Aorta (tissue), 5 donors: Measurements from ENCODE around the gene OGDHL. TPM values are rescaled to one million over a fixed set of nuclear protein-coding genes. Genes with fewer than 3 reads are reported as not detected.

Experiments used
- ATAC-seq: fragments of 200-7000 bp; cut with Tn5 transposase; one replicate; pipeline ENCODE4 v1.9.1; 2022; ENCODE audit warnings: moderate library complexity; ENCODE audit not compliant: low FRiP score
- DNase-seq, 2 donors: peaks; one replicate each; pipeline ENCODE4 v3.0.0-alpha.2; 2020
- H3K27ac ChIP-seq, 2 donors: one replicate each; pipeline ENCODE4 v1.5.1; 2013; ENCODE audit warnings: low read length in 2 of 2, mild to moderate bottlenecking in 2 of 2, moderate library complexity in 2 of 2, control low read depth in 1 of 2, inconsistent platforms in 1 of 2, low read depth in 1 of 2
- H3K27me3 ChIP-seq, 2 donors: one replicate each; pipeline ENCODE4 v1.6.1; 2013; ENCODE audit warnings: control low read depth in 1 of 2, low read length in 1 of 2, mild to moderate bottlenecking in 1 of 2, moderate library complexity in 1 of 2; ENCODE audit not compliant: insufficient read depth in 2 of 2, control insufficient read depth in 1 of 2
- H3K36me3 ChIP-seq, 2 donors: one replicate each; pipeline ENCODE4 v1.6.1; 2013; ENCODE audit warnings: control low read depth in 1 of 2, low read length in 1 of 2, mild to moderate bottlenecking in 1 of 2; ENCODE audit not compliant: insufficient read depth in 2 of 2, control insufficient read depth in 1 of 2
- H3K4me1 ChIP-seq, 2 donors: one replicate each; pipeline ENCODE4 v1.6.1; 2013; ENCODE audit warnings: low read length in 2 of 2, control low read depth in 1 of 2, mild to moderate bottlenecking in 1 of 2, moderate library complexity in 1 of 2; ENCODE audit not compliant: insufficient read depth in 2 of 2, control insufficient read depth in 1 of 2
- H3K4me3 ChIP-seq, 2 donors: one replicate each; pipeline ENCODE4 v1.5.1; 2013; ENCODE audit warnings: low read length in 2 of 2, control low read depth in 1 of 2, mild to moderate bottlenecking in 1 of 2
- H3K9me3 ChIP-seq: one replicate; pipeline ENCODE4 v1.6.1; 2013; ENCODE audit warnings: mild to moderate bottlenecking, low read length; ENCODE audit not compliant: control insufficient read depth
- WGBS, 2 donors: extraction: QIAGEN DNeasy Blood & Tissue Kit; methylation state at CpG; one replicate each; pipeline ENCODE4 v1.1.7; 2013; 5-methylcytosine and 5-hydroxymethylcytosine counted together
- intact Hi-C, 2 donors: fragments of 100-400 bp; cut with DNase I; formaldehyde crosslinking; loops; one replicate each; pipeline versions ENCODE4 v1.14.2 to v1.15.0; 2022
- polyA plus RNA-seq, 2 donors: library from polyadenylated mRNA; stranded (reverse); fragments of 200-250 nt; gene quantifications; one replicate each; pipeline ENCODE4 v1.2.3, GENCODE V29; 2013
- total RNA-seq, 2 donors: library from RNA; stranded (reverse); fragmentation: NEBNext Ultra II Directional; extraction: Animal tissue kit (Norgen Biotek cat#: 25700); gene quantifications; one replicate each; pipeline ENCODE4 v1.2.1, GENCODE V29; 2021
- donor health status: healthy with polysubstance abuse.
- donor health status: Bipolar disorder and iron deficiency.
- donor health status: DM: no; HTN: no; CAD: no.
- donor health status: DM: no; HTN: no; CAD: no.
- donor health status: DM: yes; HTN: yes; CAD: no.

The OGDHL gene
- total and polyA plus RNA-seq, 4 donors, result 0.13 TPM; not detected in 3

- 89 to 91% methylated on average over 12 of the region's 12 CpGs for WGBS, 2 donors
- no peaks in the 10 kb centered on the region for H3K36me3 ChIP-seq
- H3K27ac ChIP-seq, result no peak overlapping the region
- H3K4me1 ChIP-seq, result no peaks in the 10 kb centered on the region
- DNase-seq, result peak in 1 of 2 donors; percentile 61
- no peak overlapping the region for H3K4me3 ChIP-seq
- intact Hi-C loops, result no loop called here
- H3K9me3 ChIP-seq, result no peaks in the 10 kb centered on the region
- no peaks in the 10 kb centered on the region for H3K27me3 ChIP-seq
- no peak for ATAC-seq
Measured at GRCh38 chr10:49745756-49746155, 16.4 kb downstream of the OGDHL start.

GRCh38 chr10:49744924-49745605 lies 17.1 kb downstream of the OGDHL start:
- no peaks in the 10 kb centered on the region for H3K36me3 ChIP-seq
- H3K9me3 ChIP-seq, result no peaks in the 10 kb centered on the region
- intact Hi-C loops, result no loop called here
- whole genome bisulfite sequencing, 2 donors, result 87 to 89% methylated on average over 13 of the region's 13 CpGs
- peak in 1 of 2 donors; percentile 53 for DNase-seq
- H3K4me3 ChIP-seq, result no peak overlapping the region
- no peaks in the 10 kb centered on the region for H3K4me1 ChIP-seq
- no peak for ATAC-seq
- H3K27me3 ChIP-seq, result no peaks in the 10 kb centered on the region
- H3K27ac ChIP-seq, result no peak overlapping the region

DNA sequence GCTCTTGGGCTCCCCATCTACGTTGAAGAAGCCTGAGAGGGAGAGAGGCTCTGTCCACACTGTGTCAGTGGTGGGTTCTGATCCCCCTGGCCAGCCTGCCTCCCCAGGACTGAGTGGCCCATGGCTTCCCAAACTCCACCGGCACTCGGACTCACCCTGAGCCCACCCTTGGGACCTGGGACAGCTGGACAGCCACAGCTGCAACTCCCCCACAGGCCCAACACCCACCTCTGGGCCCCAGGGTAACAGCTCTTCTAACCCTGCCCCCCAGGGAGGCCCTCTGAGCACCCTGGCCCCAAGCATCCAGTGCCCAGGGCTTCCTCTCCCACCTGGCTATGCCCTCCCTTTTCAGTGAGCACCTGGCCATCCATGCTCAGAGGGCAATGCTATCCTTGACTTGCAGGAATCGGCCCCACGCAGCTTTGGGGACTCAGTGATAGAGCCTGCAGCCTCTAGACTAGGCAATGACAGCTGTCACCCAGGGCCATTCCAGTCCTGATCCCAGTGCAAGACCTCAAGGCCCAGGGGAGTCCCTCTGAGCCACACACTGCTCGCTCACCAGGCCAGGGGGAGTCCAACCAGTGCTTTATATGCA lies 17.9 kb downstream of the OGDHL start:
- WGBS, 2 donors, result 84 to 87% methylated on average over 6 of the region's 6 CpGs
- Histone ChIP-seq H3K36me3 (no peaks in the 10 kb centered on the region), H3K27ac (no peak overlapping the region), H3K4me3 (no peak overlapping the region), H3K4me1 (no peaks in the 10 kb centered on the region), H3K27me3 (no peaks in the 10 kb centered on the region), H3K9me3 (no peaks in the 10 kb centered on the region)
- ATAC-seq, result no peak
- intact Hi-C loops, result no loop called here
- DNase-seq, result no peak

DNA sequence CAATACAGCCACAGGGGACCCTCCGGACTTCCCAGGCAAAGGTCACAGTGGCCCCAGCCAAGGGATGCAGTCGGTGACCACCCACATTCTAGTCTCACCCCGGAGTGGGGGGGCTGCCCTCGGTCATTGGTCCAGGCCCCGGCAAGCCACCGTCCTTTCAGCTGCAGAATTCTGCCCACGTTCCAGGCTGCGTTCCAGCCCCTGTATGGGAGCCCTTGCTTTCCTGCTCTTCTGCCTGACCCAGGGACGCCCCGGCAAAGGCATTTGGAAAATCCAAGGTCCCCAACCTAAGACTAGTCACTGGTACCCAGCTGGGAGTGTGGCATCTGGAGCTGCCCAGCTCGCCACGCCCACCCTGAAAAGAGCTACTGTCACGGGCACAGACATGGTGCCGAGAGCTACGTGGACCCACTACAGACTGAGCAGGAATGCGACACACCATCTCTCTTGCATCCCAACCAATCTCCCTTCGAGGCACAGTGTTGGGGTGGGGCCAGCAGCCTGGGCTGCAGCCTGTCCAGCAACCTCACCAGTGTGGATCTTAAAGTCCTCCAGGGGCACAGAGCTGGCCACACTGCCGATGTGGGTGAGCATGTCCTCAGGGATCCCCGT lies 18.6 kb downstream of the OGDHL start:
- no peak overlapping the region for H3K4me3 ChIP-seq
- WGBS, 2 donors, result 86 to 91% methylated on average over 18 to 19 of the region's 19 CpGs
- intact Hi-C loops, result no loop called here
- no peaks in the 10 kb centered on the region for H3K36me3 ChIP-seq
- no peak for DNase-seq
- H3K4me1 ChIP-seq, result no peaks in the 10 kb centered on the region
- no peak for ATAC-seq
- no peak overlapping the region for H3K27ac ChIP-seq
- H3K9me3 ChIP-seq, result no peaks in the 10 kb centered on the region
- no peaks in the 10 kb centered on the region for H3K27me3 ChIP-seq

- no peaks in the 10 kb centered on the region for H3K36me3 ChIP-seq
- H3K9me3 ChIP-seq, result no peaks in the 10 kb centered on the region
- no peaks in the 10 kb centered on the region for H3K27me3 ChIP-seq
- WGBS, 2 donors, result 85 to 88% methylated on average over 23 of the region's 23 CpGs
- no peak overlapping the region for H3K4me3 ChIP-seq
- no peak overlapping the region for H3K27ac ChIP-seq
- DNase-seq, result no peak
- intact Hi-C loops, result no loop called here
- no peak for ATAC-seq
- H3K4me1 ChIP-seq, result no peaks in the 10 kb centered on the region
Measured at GRCh38 chr10:49742683-49743463, 19.2 kb downstream of the OGDHL start.

- no peaks in the 10 kb centered on the region for H3K9me3 ChIP-seq
- H3K36me3 ChIP-seq, result no peaks in the 10 kb centered on the region
- no peak for ATAC-seq
- no peak overlapping the region for H3K27ac ChIP-seq
- no peak for DNase-seq
- no peaks in the 10 kb centered on the region for H3K27me3 ChIP-seq
- H3K4me3 ChIP-seq, result no peak overlapping the region
- WGBS, 2 donors, result 79 to 80% methylated on average over 7 of the region's 7 CpGs
- no peaks in the 10 kb centered on the region for H3K4me1 ChIP-seq
- intact Hi-C loops, result no loop called here
Measured at GRCh38 chr10:49741108-49741995, 20.8 kb downstream of the OGDHL start.

DNA sequence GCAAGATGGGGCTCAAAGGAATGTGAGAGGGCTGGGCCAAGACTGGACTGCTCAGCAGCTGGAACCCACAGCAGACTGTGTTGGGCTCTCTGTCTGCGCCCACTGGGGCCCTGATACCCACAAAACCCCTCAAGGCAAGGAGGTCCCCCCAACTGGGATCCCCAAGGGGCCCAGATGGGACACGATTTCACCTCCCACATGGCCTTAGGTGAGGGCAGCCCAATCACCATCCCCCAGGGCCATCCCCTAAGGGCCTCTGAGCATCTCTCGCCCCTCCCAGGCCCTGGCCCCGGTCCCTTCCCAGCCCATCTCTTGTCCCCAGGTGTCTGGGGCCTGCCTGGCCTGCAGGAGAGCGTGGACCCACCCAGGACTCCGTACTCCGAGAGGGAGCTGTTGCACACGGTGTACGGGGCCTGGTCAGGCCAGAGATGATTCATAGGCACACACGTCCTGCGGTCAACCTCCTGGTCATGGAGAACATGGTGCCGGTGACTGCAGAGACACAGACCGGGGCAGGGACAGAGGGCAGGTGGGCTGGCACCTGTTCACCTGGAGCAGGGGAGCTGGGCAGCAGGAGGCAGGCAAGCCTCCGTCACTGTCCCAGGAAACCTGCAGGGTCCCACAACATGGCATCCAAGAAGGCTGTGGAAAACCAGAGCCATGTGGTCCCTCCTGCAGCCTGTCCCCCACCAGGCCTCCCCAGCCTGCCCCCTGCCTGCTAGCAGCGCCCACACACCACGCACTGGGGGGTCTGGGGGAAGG lies 21.6 kb downstream of the OGDHL start:
- H3K27ac ChIP-seq, result no peak overlapping the region
- DNase-seq, result peak in 1 of 2 donors; percentile 55
- H3K9me3 ChIP-seq, result no peaks in the 10 kb centered on the region
- no peaks in the 10 kb centered on the region for H3K27me3 ChIP-seq
- no peak for ATAC-seq
- WGBS, 2 donors, result 91 to 95% methylated on average over 16 of the region's 16 CpGs
- intact Hi-C loops, result no loop called here
- H3K4me3 ChIP-seq, result no peak overlapping the region
- H3K36me3 ChIP-seq, result no peaks in the 10 kb centered on the region
- no peaks in the 10 kb centered on the region for H3K4me1 ChIP-seq
